Tibial artery (tissue), 4 donors: ENCODE data around the gene IQCM.

Experiments used
- DNase-seq, 2 donors: peaks; one replicate each; pipeline ENCODE4 v3.0.0-alpha.2; 2019
- H3K27ac ChIP-seq, 2 donors: fragments of 200-600 bp; sonication (generic) in 1 of 2; 1 replicate in 1 of 2; 2 replicates in 1 of 2; pipeline ENCODE4 v1.5.1; 2018 to 2019; ENCODE audit warnings: mild to moderate bottlenecking in 1 of 2
- H3K27me3 ChIP-seq, 2 donors: fragments of 200-600 bp; sonication (generic) in 1 of 2; one replicate each; pipeline versions ENCODE4 v1.5.1 to v1.6.0; 2016 to 2019
- H3K36me3 ChIP-seq, 3 donors: fragments of 200-600 bp; sonication (generic) in 2 of 3; one replicate each; pipeline ENCODE4 v1.5.1; 2016 to 2019; ENCODE audit warnings: mild to moderate bottlenecking in 2 of 3
- H3K4me1 ChIP-seq, 4 donors: fragments of 200-600 bp; sonication (generic) in 2 of 4; 1 replicate in 3 of 4; 2 replicates in 1 of 4; pipeline ENCODE4 v1.5.1; 2016 to 2019
- H3K4me3 ChIP-seq, 2 donors: fragments of 200-600 bp; sonication (generic) in 1 of 2; 1 replicate in 1 of 2; 2 replicates in 1 of 2; pipeline ENCODE4 v1.5.1; 2018 to 2019; ENCODE audit warnings: mild to moderate bottlenecking in 2 of 2
- H3K9me3 ChIP-seq, 3 donors: fragments of 200-600 bp; sonication (generic) in 1 of 3; one replicate each; pipeline ENCODE4 v1.5.1; 2016 to 2019
- intact Hi-C: fragments of 100-400 bp; cut with DNase I; formaldehyde crosslinking; loops from one replicate; pipeline ENCODE4 v1.15.0; 2023; ENCODE audit warnings: low total_unique reads
- TF ChIP-seq, protein P1 (sequence below), 2 experiments: fragments of 200-600 bp in 1 of 2; fragments of 450-650 bp in 1 of 2; IDR thresholded peaks; one replicate each; pipeline ENCODE4 v1.5.1; 2017 to 2019; ENCODE audit warnings: antibody characterized with exemption in 2 of 2, mild to moderate bottlenecking in 1 of 2, moderate library complexity in 1 of 2

The IQCM gene

DNA sequence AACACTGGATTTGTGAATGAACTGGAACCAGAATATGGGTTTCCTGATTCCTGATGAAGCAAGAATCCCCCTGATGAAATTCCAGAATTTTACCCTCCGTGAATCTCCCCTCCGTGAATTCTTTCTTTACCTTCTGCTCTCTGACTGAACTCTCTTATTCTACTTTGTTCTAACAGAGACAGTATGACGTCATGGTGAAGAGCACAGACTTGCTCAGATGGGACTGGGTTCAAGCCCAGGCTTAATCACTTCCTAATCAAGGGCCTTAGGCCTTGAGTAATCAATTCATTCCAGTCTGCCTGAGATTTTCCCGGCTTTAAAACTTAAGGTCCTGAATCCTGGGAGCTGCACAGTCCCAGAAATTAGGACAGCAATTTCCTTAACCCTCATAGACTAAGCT, 64.5 kb downstream of the IQCM start:
- intact Hi-C loops, result no loop called here
- no peak for DNase-seq
- Histone ChIP-seq H3K4me3 (no peak overlapping the region), H3K36me3 (no peaks in the 10 kb centered on the region), H3K27me3 (no peaks in the 10 kb centered on the region), H3K27ac (no peak overlapping the region), H3K4me1 (no peaks in the 10 kb centered on the region), H3K9me3 (no peaks in the 10 kb centered on the region)
- TF ChIP-seq, protein P1, sequence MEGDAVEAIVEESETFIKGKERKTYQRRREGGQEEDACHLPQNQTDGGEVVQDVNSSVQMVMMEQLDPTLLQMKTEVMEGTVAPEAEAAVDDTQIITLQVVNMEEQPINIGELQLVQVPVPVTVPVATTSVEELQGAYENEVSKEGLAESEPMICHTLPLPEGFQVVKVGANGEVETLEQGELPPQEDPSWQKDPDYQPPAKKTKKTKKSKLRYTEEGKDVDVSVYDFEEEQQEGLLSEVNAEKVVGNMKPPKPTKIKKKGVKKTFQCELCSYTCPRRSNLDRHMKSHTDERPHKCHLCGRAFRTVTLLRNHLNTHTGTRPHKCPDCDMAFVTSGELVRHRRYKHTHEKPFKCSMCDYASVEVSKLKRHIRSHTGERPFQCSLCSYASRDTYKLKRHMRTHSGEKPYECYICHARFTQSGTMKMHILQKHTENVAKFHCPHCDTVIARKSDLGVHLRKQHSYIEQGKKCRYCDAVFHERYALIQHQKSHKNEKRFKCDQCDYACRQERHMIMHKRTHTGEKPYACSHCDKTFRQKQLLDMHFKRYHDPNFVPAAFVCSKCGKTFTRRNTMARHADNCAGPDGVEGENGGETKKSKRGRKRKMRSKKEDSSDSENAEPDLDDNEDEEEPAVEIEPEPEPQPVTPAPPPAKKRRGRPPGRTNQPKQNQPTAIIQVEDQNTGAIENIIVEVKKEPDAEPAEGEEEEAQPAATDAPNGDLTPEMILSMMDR (IDR thresholded peaks at IDR 0.05), result no peak

DNA sequence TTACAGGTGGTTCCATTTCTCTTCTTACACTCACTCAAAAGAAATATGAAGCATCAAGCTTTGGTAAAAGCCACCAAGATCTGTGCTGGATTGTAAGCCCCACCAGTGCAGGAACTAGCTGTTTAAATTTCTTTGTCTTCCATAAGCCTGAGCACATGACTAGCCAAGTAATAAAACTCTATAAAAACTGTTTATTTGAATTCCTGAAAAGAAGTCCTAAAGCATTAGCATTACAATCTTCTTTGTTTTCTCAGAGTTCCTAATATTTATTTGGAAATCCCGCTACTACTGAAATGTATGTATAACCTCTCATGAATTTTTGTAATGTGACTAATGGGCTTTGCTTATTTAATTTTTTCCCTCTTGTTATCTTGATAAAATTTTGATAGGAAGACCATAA, 65.9 kb downstream of the IQCM start:
- no peaks in the 10 kb centered on the region for H3K4me1 ChIP-seq
- intact Hi-C loops, result no loop called here
- no peak for DNase-seq
- no peak overlapping the region for H3K27ac ChIP-seq
- no peaks in the 10 kb centered on the region for H3K36me3 ChIP-seq
- H3K4me3 ChIP-seq, result no peak overlapping the region
- H3K9me3 ChIP-seq, result no peaks in the 10 kb centered on the region
- H3K27me3 ChIP-seq, result no peaks in the 10 kb centered on the region
- TF ChIP-seq, protein P1 (IDR thresholded peaks at IDR 0.05), result no peak

DNA sequence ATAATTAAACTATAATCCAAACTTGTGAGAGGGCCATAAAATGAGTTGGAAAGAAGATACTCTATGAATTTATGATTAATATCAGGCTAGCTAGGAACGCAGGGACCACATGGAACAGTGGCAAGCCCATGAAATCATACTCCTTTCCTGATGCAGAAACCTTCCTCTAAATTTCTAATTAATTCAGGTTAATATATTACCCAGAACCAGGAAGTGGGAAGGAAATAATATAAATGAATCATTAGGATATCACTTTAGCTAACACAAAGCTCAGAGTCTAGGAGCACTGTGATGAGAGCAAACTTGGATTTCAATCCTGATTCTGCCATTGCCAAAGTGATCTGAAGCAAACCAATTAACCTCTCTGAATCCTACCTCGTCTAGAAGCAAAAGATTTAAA, 68.0 kb downstream of the IQCM start:
- Histone ChIP-seq H3K9me3 (no peaks in the 10 kb centered on the region), H3K4me3 (no peak overlapping the region), H3K27ac (no peak overlapping the region), H3K27me3 (no peaks in the 10 kb centered on the region), H3K36me3 (no peaks in the 10 kb centered on the region), H3K4me1 (no peaks in the 10 kb centered on the region)
- intact Hi-C loops, result no loop called here
- no peak for DNase-seq
- TF ChIP-seq, protein P1 (IDR thresholded peaks at IDR 0.05), result no peak

DNA sequence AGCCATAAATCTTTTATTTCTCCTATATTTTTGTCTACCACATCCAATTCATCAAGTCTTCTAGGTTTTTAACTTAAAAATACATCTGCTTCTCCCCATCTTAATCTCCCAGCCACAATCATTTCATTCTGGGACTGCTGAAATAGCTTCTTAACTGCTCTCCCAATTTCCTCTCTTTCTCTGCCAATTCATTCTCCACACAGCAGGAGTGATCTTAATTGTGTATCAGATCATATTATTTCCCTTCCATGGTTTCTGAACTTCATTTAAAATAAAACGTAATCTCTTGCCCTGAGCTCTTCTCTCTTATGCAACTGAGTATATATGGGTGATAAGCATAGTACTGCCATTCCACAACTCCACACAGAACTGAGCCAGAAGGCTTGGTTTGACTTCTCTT, 69.4 kb downstream of the IQCM start:
- TF ChIP-seq, protein P1 (IDR thresholded peaks at IDR 0.05), result no peak

DNA sequence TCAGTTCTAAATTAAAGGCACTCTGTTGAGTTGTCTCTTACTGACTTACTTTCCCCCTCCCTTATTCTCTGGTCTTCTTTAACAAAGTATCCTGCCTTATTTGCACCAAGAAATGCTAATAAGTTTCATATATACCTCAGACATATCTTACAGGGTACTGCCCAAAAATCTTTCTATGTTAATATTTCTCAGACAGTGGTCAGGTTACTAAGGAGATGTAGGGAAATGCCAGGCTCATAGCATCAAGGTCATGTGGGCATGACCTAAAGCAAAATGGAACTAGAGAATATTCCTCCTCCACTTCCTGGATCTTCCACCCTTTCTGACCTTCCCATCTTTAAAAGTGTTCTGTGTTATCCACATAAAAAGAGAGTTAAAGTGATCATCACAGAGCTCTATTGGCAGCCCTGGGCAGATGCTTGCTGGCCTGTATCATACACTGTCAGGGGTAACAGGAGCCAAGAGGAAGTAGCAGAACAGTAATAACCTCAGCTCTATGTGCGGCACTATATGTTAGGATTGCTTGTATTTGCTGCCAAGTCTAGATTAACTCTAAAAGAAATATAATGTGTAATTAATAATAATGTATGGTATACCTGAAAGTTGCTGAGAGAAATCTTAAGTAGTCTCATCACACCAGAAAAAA, 74.3 kb downstream of the IQCM start:
- H3K27me3 ChIP-seq, result no peaks in the 10 kb centered on the region
- intact Hi-C loops, result no loop called here
- TF ChIP-seq, protein P1 (IDR thresholded peaks at IDR 0.05), result no peak
- no peak overlapping the region for H3K4me3 ChIP-seq
- H3K27ac ChIP-seq, result no peak overlapping the region
- no peaks in the 10 kb centered on the region for H3K36me3 ChIP-seq
- H3K4me1 ChIP-seq, result no peaks in the 10 kb centered on the region
- no peak for DNase-seq
- no peaks in the 10 kb centered on the region for H3K9me3 ChIP-seq

More for the DNA sequence above, 69.4 kb downstream of the IQCM start:
- no peak for DNase-seq
- H3K27ac ChIP-seq, result no peak overlapping the region
- H3K27me3 ChIP-seq, result no peaks in the 10 kb centered on the region
- intact Hi-C loops, result no loop called here
- no peak overlapping the region for H3K4me3 ChIP-seq
- no peaks in the 10 kb centered on the region for H3K4me1 ChIP-seq
- no peaks in the 10 kb centered on the region for H3K36me3 ChIP-seq
- no peaks in the 10 kb centered on the region for H3K9me3 ChIP-seq

DNA sequence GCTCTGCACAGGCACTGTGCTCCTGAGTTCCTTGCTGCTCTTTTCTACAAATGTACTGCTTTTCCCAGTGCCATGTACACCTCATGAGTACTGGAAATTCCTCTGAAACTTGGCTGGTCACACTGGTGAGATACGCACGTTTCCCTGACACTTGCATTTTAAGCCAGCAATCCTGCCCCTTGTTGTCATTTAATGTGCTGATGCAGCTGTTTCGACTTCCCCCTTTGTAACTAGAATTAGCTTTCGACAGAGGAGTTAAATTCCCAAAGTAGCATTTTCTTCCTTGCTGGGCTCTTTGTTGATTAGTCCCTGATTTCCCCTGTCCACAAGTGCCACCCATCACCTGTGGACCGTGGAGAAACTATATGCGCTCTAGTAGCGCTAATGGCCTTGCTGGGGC, 77.5 kb downstream of the IQCM start:
- no peak overlapping the region for H3K4me3 ChIP-seq
- no peak overlapping the region for H3K27ac ChIP-seq
- TF ChIP-seq, protein P1 (IDR thresholded peaks at IDR 0.05), result no peak
- no peaks in the 10 kb centered on the region for H3K27me3 ChIP-seq
- DNase-seq, result no peak
- no peaks in the 10 kb centered on the region for H3K9me3 ChIP-seq
- intact Hi-C loops, result no loop called here
- H3K4me1 ChIP-seq, result no peaks in the 10 kb centered on the region
- no peaks in the 10 kb centered on the region for H3K36me3 ChIP-seq
